Colonic mucosa (tissue), 4 donors: ENCODE data around the gene BATF. TPM values are rescaled to one million over a fixed set of nuclear protein-coding genes. Genes with fewer than 3 reads are reported as not detected.

Source experiments
- DNase-seq: peaks from one replicate; pipeline ENCODE4 v3.0.0-alpha.2; 2020
- H3K27ac ChIP-seq: fragments of 200-600 bp; one replicate; pipeline ENCODE4 v1.8.0; 2021
- H3K27me3 ChIP-seq: fragments of 200-600 bp; one replicate; pipeline ENCODE4 v1.8.0; 2021
- H3K36me3 ChIP-seq: fragments of 200-600 bp; one replicate; pipeline ENCODE4 v1.8.0; 2021
- H3K4me1 ChIP-seq: fragments of 200-600 bp; one replicate; pipeline ENCODE4 v1.8.0; 2021; ENCODE audit warnings: mild to moderate bottlenecking
- H3K4me3 ChIP-seq: fragments of 200-600 bp; one replicate; pipeline ENCODE4 v1.8.0; 2021
- H3K9ac ChIP-seq, 2 donors: one replicate each; pipeline ENCODE4 v1.7.0; 2013; ENCODE audit warnings: control low read depth in 2 of 2, low read depth in 2 of 2, low read length in 2 of 2
- H3K9me3 ChIP-seq: fragments of 200-600 bp; one replicate; pipeline ENCODE4 v1.8.0; 2021
- intact Hi-C: fragments of 100-400 bp; cut with DNase I; formaldehyde crosslinking; loops from one replicate; pipeline ENCODE4 v1.14.1; 2022
- total RNA-seq, 2 donors: library from RNA; stranded (reverse); fragmentation: NEBNext Ultra II Directional in 1 of 2; extraction: Animal tissue kit (Norgen Biotek cat#: 25700) in 1 of 2; gene quantifications; one replicate each; pipeline ENCODE4 v1.2.1, GENCODE V29; 2021
- TF ChIP-seq, protein P1 (sequence below): fragments of 200-600 bp; IDR thresholded peaks from one replicate; pipeline ENCODE4 v1.8.0; 2022; ENCODE audit warnings: antibody characterized with exemption, mild to moderate bottlenecking
- donor health status: healthy.
- donor health status: DM: no; HTN: no; CAD: no.
- donor health status: DM: no; HTN: no; CAD: no.

Gene BATF
- total RNA-seq, 2 donors from 2014 or later, result 0.77 to 1.3 TPM

DNA sequence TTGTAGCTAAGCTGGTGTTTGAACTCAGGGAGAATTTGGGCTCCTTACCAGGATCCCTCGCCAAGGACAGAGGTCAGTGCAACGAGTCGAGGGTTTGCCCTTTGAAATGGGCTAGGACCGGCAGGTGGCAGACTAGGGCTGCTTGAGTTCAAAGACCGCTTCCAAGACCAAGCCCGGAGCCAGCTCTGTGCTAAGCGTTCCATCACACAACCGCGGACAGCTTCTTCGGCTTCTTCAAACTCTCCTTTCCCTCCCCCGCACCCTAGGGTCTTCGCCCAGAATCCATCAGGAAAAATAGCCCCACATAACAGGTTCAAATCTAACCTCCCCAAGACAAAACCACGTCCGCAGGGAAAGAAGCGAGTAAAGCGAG is 55.4 kb downstream of the BATF start:
- Histone ChIP-seq H3K27ac (peak overlapping the region; percentile 83), H3K36me3 (no peaks in the 10 kb centered on the region), H3K4me1 (peaks cover 12% of the 10 kb centered on the region), H3K27me3 (no peaks in the 10 kb centered on the region), H3K9ac (peak overlapping the region; percentile 43 to 68), H3K4me3 (peak overlapping the region; percentile 57), H3K9me3 (no peaks in the 10 kb centered on the region)
- DNase-seq, result peak; percentile 91
- intact Hi-C loops, result loop anchor here (2.0 to 5.0 kb wide), 2 partner anchors 77 to 405 kb away; partner anchors contain the start of gene TGFB3
- TF ChIP-seq, protein P1, sequence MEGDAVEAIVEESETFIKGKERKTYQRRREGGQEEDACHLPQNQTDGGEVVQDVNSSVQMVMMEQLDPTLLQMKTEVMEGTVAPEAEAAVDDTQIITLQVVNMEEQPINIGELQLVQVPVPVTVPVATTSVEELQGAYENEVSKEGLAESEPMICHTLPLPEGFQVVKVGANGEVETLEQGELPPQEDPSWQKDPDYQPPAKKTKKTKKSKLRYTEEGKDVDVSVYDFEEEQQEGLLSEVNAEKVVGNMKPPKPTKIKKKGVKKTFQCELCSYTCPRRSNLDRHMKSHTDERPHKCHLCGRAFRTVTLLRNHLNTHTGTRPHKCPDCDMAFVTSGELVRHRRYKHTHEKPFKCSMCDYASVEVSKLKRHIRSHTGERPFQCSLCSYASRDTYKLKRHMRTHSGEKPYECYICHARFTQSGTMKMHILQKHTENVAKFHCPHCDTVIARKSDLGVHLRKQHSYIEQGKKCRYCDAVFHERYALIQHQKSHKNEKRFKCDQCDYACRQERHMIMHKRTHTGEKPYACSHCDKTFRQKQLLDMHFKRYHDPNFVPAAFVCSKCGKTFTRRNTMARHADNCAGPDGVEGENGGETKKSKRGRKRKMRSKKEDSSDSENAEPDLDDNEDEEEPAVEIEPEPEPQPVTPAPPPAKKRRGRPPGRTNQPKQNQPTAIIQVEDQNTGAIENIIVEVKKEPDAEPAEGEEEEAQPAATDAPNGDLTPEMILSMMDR, result peak; percentile 64

DNA sequence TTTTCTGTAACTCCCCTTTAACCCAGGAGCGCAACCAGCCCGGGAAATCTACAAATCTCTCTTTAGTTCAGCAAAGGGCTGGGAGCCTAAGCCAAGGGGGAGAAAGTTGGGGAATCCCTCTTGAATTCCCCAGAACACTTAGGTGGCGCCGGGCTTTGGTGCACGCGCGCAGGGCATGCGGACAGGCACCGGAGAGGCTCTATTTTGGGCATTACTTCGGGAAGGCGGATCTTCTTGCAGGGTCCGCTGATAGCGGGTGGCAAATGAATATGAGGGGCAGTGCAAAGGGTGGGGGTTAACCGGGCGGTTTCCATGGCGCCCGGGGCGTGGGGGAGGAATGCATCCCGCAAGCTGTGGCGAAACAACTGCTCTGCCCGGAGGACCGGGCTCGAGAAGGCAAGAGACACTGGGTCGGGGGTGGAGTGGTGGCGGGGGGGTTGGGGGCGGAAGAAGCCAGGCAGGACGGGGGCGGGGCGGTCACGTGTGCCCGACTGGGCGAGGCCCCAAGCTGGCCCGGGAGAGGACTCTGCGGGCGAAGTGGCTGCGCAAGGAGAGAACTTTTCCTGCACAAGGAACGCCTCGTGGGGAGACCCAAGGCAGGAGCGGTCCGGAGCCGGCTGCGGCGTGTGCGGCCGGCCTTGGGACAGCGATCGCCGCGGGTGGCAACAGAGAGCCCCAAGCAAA is 56.0 kb downstream of the BATF start, which contains the start of gene FLVCR2:
FLVCR2 (plus strand) TSS at position 519 of the 684 bp plus-strand sequence. CDS start 353 bp downstream, outside the sequence.
- peak; percentile 87 for DNase-seq
- no peaks in the 10 kb centered on the region for H3K36me3 ChIP-seq
- peak within 1 kb of the TSS; percentile 83 to 96 for H3K9ac ChIP-seq
- H3K9me3 ChIP-seq, result no peaks in the 10 kb centered on the region
- H3K4me1 ChIP-seq, result peaks cover 12% of the 10 kb centered on the region
- intact Hi-C loops, result loop anchor here (5.0 kb wide), 1 partner anchor 404 kb away; the partner anchor contains the start of gene TGFB3
- H3K4me3 ChIP-seq, result peak within 1 kb of the TSS; percentile 57
- H3K27ac ChIP-seq, result peak within 1 kb of the TSS; percentile 83
- TF ChIP-seq, protein P1, result no peak
- H3K27me3 ChIP-seq, result no peaks in the 10 kb centered on the region

DNA sequence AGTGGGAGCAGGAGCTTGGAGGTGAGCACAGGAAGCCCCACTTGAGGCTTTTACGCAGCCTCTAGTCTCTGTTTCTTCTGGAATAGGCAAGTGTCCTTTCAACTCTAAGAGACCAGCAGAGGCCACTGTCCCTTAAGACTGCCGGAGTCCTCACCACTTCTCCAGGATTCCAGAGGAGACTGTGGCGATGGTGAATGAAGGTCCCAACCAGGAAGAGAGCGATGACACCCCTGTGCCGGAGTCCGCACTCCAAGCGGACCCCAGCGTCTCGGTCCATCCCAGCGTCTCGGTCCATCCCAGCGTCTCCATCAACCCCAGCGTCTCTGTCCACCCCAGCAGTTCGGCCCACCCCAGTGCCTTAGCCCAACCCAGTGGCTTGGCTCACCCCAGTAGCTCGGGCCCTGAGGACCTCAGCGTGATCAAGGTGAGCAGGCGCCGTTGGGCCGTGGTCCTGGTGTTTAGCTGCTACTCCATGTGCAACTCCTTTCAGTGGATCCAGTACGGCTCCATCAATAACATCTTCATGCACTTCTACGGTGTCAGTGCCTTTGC is 56.6 kb downstream of the BATF start:
- Histone ChIP-seq H3K4me3 (peak overlapping the region; percentile 57), H3K9ac (peak overlapping the region; percentile 83 to 96), H3K4me1 (peaks cover 12% of the 10 kb centered on the region), H3K27ac (peak overlapping the region; percentile 83), H3K36me3 (no peaks in the 10 kb centered on the region), H3K9me3 (no peaks in the 10 kb centered on the region), H3K27me3 (no peaks in the 10 kb centered on the region)
- DNase-seq, result peak; percentile 21
- intact Hi-C loops, result loop anchor here (5.0 kb wide), 1 partner anchor 403 kb away; the partner anchor contains the start of gene TGFB3
- TF ChIP-seq, protein P1, result no peak

DNA sequence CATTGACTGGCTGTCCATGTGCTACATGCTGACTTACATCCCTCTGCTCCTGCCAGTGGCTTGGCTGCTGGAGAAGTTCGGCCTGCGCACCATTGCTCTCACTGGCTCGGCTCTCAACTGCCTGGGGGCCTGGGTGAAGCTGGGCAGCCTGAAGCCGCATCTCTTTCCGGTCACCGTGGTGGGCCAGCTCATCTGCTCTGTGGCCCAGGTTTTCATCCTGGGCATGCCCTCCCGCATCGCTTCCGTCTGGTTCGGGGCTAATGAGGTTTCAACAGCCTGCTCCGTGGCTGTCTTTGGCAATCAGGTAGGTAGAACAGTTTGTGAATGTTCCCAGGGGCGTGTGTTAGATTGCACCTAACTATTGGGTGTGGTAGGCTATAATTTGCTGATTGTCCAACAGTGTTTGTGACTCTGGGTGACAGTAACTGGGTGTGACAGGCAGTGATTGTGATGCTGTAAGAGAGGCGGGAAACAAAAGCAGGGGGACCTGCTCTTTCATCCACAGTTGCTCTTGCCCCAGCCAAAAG is 57.1 kb downstream of the BATF start:
- H3K9me3 ChIP-seq, result no peaks in the 10 kb centered on the region
- peak; percentile 64 for DNase-seq
- peak overlapping the region; percentile 57 for H3K4me3 ChIP-seq
- TF ChIP-seq, protein P1, result no peak
- no peaks in the 10 kb centered on the region for H3K27me3 ChIP-seq
- H3K9ac ChIP-seq, result peak overlapping the region; percentile 83 to 96
- intact Hi-C loops, result loop anchor here (5.0 kb wide), 1 partner anchor 403 kb away; the partner anchor contains the start of gene TGFB3
- peaks cover 12% of the 10 kb centered on the region for H3K4me1 ChIP-seq
- peak overlapping the region; percentile 83 for H3K27ac ChIP-seq
- no peaks in the 10 kb centered on the region for H3K36me3 ChIP-seq

DNA sequence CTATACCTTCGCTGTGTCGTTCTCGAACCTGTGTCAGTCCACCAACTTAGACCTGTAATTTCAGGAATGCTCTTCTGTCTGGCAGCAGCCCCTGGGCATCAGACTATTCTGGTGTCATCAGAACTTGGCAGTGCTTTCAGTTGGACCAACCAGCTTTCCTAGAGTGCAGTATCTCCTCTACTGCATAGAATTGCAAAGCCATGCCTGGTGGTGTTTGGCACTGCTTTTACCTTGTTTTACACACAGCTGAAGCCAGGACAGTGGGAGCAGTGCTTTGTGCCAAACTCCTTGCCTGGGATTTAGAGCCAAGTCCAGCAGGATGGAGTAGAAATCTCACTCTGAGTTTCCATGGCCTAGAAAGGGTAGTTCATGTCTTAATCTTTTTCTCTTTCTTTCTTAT is 57.6 kb downstream of the BATF start:
- DNase-seq, result no peak
- Histone ChIP-seq H3K36me3 (no peaks in the 10 kb centered on the region), H3K9me3 (no peaks in the 10 kb centered on the region), H3K27ac (peak overlapping the region; percentile 83), H3K4me3 (peak overlapping the region; percentile 57), H3K27me3 (no peaks in the 10 kb centered on the region), H3K9ac (peak overlapping the region in 1 of 2 donors; percentile 96), H3K4me1 (peaks cover 12% of the 10 kb centered on the region)
- TF ChIP-seq, protein P1, result no peak
- intact Hi-C loops, result loop anchor here (5.0 kb wide), 1 partner anchor 402 kb away; the partner anchor contains the start of gene TGFB3
